Measurements from ENCODE around the gene CYBB.

CYBB gene

DNA sequence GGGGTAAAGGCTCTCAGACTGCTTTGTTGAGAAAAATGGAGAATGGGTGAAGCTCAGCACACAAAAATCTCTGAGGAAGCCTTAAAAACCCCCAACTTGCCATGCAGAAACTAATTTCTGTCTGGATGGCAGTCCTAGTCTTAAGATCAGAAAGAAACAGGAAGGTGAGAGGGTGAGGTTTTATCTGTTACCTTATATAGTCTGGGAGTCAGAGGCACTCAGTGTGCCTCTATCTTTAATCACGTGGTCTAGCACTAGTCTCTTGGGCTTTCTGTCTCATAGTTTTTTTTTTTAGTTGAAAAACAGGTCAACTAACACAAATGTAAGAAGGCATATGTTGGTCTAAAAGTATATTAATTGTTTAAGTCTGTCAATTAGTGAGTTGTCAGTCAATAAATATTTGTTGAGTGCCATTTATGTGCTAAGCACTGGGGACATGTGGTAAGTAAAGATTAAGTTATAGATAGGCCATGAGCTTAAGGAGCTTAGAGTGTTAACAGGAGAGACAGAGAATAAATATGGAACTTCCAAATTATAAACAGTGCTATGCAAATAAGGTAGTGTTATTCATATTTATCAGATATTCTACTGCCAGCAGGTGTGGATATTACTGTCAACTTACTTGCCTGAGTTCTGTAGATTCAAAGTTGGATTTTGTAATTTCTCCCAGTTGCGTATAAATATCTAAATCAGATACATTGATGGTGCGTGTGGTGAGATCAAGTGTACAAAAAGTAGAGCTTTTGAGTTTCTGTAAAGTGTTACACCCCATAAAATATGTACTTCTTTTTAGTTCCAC lies 7.0 kb downstream of the CYBB start:
- DNase-seq (ENCODE audit: low read depth, low spot score), result no peak

DNA sequence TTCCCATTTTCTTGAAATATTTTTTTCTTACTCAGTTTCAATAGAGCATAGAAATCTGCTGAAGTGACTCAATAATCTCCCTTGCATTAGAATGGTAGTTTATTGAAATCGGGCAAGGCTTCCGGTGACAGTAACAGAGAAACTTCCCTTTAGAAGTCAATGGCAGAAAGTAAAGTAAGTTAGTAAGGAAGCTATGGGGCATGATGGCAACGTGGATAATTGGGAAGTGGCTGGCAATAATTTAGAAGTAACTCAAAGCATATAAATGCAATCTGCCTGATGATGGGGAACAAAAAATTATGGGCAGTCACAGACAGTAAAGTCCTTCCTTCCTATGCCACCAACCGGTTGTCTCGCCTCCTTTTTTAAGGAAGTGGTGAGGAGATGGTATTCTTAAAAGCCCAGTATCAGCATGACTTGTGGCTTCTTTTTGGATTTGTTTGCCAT lies 7.6 kb downstream of the CYBB start:
- no peak for DNase-seq (ENCODE audit: low read depth, low spot score)

- no peak for DNase-seq (ENCODE audit: low read depth, low spot score)
Measured at GRCh38 chrX:37796310-37796709, 16.5 kb downstream of the CYBB start.

DNA sequence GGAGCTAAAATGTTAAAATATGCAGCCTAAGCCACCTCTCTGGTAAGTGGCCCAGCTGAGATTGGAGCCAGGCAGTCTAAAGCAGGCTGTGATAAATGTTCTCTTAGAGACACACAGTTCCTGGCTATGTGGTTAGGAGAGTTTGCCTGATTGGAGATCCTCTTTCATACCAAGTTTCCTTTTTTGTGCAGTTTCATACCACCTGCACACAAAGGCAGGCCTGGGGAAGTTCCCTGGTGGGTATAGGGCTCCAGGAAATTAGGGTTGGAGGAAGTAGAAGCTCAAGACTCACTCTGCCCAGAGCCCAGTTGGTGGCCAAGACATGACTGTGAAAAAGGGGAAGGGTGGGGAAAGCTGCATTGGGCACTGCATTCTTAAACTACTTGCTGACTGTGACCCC lies 16.9 kb downstream of the CYBB start:
- no peak for DNase-seq (ENCODE audit: low read depth, low spot score)

DNA sequence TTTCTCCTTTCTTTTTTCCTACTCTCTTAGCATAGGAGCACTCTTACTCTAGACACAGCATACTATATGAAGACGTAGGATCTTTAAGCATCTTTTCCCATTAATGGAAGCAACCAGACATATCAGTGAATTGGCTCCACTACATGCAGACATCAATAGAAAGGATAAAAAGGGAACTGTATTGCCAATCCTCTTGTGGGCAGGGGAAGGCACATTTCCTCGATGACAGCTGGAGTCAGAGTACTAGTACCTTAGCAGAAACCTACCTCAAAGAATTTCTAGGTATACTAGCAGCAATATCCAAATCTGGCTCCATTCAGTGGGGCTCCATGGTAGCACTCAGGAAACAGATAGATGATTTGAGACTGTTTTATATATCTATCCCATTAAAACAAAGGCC lies 20.1 kb downstream of the CYBB start:
- DNase-seq (ENCODE audit: low read depth, low spot score), result no peak

GRCh38 chrX:37800717-37801116 lies 20.9 kb downstream of the CYBB start:
- no peak for DNase-seq (ENCODE audit: low read depth, low spot score)

DNA sequence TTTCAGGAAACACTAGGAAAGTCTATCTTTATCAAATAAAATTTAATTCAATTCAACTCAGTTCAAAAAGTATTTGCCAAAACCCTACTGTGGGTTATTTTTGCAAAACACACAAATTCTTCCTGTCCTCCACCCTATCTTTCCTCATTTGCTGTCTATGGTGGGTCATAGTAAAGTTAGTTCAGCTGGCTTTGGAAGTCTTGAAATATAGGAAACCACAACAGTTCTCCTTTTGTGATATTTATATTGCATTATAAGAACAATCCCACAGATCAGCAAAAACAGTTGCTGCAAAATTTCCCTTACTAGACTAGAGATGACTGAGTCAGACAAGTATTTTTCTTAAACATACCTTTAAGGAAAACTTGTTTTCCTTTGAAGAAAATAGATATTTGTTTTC lies 22.2 kb downstream of the CYBB start:
- no peak for DNase-seq (ENCODE audit: low read depth, low spot score)

GRCh38 chrX:37803057-37803456 lies 23.2 kb downstream of the CYBB start:
- no peak for DNase-seq (ENCODE audit: low read depth, low spot score)

- DNase-seq (ENCODE audit: low read depth, low spot score), result no peak
Measured at GRCh38 chrX:37809970-37810369, 30.1 kb downstream of the CYBB start.

DNA sequence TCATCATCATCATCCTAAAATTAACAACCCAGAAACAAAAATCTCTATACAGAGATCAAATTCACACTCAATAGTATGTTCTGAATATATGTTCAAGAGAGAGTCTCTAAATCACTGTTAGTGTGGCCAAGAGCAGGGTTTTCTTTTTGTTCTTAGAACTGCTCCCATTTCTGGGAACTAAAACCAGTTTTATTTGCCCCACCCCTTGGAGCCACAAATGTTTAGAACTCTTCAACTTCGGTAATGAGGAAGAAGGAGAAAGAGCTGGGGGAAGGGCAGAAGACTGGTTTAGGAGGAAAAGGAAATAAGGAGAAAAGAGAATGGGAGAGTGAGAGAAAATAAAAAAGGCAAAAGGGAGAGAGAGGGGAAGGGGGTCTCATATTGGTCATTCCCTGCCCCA lies 32.3 kb downstream of the CYBB start:
- no peak for DNase-seq (ENCODE audit: low read depth, low spot score)

DNA sequence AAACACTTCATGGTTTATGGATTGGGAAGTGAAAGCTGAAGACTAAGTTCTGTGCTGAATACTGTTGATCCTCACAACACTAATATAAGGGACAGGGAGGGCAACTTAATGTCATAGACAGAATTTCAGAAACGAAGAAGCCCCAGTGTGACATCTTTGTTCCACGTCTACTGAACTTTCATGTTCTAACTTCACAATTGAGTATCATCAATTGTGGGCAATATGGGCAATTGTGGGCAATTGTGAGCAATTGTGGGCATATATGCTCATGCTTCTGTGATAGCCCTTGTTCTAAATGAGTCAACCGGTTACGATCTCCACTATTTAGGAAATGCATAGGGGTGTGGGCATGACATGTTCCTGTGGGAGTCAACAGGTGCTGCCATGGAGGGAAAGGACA lies 33.7 kb downstream of the CYBB start:
- DNase-seq (ENCODE audit: low read depth, low spot score), result no peak

DNA sequence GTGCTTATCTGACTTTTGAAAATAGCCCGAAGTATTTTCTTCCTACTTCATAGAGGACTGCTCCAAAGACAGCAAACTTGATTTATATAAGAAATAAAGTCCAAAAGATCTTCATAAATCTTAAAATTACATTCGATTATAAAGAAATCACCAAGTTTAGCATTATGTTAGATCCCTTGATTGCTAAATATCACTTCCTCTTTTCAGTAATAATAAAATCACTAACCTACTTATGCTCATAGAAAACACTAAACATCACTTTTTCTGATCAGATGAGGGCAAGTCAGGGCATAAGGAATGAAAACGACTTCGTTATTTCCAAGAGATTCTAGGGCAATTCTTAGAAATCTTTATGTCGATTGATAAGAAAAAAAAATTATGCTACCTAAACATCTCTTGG lies 35.5 kb downstream of the CYBB start:
- no peak for DNase-seq (ENCODE audit: low read depth, low spot score)

DNA sequence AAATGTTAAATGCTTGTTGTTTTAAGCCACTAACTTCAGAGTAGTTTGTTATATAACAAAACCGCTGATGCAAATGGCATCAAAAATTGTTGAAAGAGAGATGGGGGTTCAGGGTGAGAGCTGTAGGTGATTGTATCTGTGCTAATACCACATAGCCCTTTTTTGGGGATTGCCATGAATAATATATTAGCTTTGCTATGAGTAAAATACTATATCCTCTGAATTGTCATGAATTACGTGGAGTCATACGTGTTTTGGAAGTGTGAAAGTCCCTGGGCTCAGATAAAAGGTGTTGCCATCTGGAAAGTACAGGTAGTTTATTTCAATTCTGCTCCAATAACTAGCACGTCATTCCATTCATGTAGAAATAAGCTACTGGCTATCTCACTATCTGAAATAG lies 36.9 kb downstream of the CYBB start:
- no peak for DNase-seq (ENCODE audit: low read depth, low spot score)

- no peak for DNase-seq (ENCODE audit: low read depth, low spot score)
Measured at GRCh38 chrX:37817176-37817575, 37.3 kb downstream of the CYBB start.

- no peak for DNase-seq (ENCODE audit: low read depth, low spot score)
Measured at GRCh38 chrX:37817579-37817978, 37.7 kb downstream of the CYBB start.

DNA sequence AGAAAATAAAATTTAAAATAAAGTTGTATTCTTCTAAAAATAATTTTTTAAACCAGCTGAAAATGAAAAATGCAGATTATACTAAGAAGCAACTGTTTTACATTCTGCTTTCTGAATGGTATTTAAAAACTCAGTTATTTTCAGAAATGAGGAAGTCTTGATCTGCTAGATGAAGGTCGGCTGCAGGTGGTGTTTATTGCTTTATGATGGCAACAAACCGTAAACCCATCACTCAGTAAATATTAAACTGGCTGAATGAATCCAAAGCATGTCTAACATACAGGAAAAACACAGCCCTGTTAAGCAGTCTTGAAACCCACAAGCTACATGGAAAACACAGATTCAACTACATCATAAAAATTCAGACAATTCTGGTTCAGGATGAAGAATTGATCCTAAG lies 38.2 kb downstream of the CYBB start:
- DNase-seq (ENCODE audit: low read depth, low spot score), result no peak

DNA sequence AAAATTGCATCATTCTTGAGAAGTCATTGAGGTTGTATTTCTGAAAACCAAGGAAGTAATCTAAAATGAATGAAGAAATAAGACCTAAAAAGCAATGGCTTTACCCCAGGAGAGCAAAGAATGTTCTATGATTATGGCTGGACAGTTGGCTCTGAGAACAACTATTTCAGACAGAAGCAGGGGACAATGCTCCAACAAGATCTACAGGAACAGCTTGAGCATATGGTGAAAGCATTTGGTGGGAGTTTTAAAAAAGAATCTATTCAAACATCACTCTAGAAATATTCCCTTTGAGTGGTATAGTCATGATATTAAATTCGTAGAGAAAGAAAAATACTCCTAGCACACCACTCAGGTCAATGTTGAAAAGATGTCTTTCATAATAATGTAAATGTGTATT lies 40.8 kb downstream of the CYBB start:
- DNase-seq (ENCODE audit: low read depth, low spot score), result no peak

DNA sequence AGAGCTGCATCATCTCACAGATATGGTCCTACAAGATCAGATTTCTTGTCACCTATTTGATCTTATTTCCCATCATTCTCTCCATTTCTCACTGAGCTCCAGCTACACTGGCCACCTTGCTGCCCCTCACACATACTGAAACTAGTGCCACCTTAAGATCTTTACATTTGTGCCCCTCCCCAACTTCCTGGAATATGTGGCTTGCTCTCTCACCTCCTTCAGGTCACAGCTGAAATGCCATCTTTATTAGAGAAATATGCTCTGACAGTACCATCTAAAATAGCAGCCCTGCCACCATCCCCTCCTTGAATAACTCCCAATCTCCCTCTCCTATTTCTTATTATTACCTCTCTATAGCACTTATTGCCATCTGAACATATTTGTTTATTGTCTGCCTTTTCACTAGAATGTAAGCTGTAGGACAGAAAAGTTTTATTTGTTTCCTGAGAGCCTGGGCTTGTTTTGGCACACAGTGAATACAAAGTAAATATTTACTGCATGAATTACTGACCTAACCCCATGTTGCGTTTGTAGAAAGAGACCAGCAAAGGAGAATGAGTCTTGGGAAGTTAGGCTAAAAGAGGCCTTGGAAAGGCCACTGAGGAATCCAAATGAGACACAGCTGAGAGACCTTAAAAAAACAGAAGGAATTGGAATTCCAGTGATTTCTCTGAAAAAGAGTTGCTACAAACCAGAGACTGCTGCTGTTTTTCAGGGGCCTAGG lies 44.8 kb downstream of the CYBB start:
- no peak for DNase-seq (ENCODE audit: low read depth, low spot score)

DNA sequence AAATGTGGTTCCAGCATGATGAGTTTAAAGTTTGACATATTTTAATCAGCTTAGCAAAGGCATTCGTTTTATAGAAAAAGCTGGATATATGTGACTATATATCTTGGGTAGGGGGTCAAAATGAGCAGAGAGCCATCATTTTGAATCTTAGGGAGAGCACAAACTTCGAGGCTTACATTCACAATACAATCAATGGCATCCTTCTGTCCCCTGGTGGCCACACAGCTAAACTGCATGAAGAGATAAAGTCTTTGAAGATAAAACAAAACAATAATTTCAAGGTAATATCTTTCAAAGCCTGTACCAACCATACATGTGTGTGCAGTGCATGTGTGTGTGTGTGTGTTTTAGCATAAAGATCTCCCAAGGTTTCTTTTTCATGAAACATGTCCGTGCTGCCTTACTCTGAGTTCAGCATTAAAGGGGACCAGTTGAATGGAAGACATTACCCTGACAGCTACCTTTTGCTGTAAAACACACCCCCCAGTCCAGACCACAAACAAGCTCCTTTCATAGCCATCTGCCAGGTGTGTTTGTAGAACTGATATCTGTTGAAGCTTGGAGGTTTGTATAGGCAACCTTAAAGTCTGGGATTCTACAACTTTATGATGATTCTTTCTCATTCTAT lies 45.5 kb downstream of the CYBB start:
- no peak for DNase-seq (ENCODE audit: low read depth, low spot score)

- no peak for DNase-seq (ENCODE audit: low read depth, low spot score)
Measured at GRCh38 chrX:37829721-37830120, 49.9 kb downstream of the CYBB start.

- DNase-seq (ENCODE audit: low read depth, low spot score), result no peak
Measured at GRCh38 chrX:37830371-37830770, 50.5 kb downstream of the CYBB start.

DNA sequence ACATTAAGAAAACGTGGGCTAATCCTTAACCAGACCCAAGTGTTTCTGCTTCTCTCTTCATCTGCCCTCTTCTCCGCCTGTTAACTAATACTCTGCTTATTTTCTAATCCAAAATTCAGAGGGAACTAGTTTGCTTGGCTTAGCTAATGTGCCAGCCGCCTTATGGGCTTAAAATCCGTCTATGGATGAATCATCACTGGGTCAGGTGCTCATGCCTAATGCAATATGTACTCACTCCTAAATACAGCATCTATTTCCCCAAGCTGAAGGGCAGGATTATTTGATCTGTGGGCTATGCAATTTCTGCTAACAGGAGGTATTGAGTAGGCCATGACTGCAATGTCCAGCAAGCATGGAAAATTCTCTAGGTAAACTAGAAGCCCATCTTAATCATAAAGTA lies 55.1 kb downstream of the CYBB start:
- no peak for DNase-seq (ENCODE audit: low read depth, low spot score)

GRCh38 chrX:37840931-37841330 lies 61.1 kb downstream of the CYBB start:
- DNase-seq (ENCODE audit: low read depth, low spot score), result no peak

Data from iPS DF 19.7 (cell line).